GM13977 (cell line): Measurements from ENCODE around the gene SLC16A11.

Experiments
- DNase-seq: peaks from one replicate; pipeline ENCODE4 v3.0.0; 2012; ENCODE audit warnings: low spot score
- CTCF ChIP-seq: IDR thresholded peaks from 2 replicates; pipeline ENCODE4 v1.5.1; 2012; ENCODE audit warnings: mild to moderate bottlenecking, control low read depth; ENCODE audit not compliant: insufficient read depth; ENCODE audit errors: extremely low read depth, missing control alignments
- in situ Hi-C: fragments of 300-500 bp; cut with MboI; formaldehyde crosslinking; loops from one replicate; pipeline ENCODE4 v1.12.0; 2022; ENCODE audit warnings: low sequenced_read_pairs, low pct_unique_long_range_greater_than_20kb, mixed read lengths, inconsistent platforms; ENCODE audit not compliant: unreplicated experiment

Gene SLC16A11

GRCh38 chr17:7070712-7071111 is 26.8 kb upstream of the SLC16A11 start:
- DNase-seq = no peak
- TF ChIP-seq CTCF = no peak
- in situ Hi-C loops = no loop called here

- in situ Hi-C loops = no loop called here
- DNase-seq = no peak
Measured at GRCh38 chr17:7068268-7068667, 24.4 kb upstream of the SLC16A11 start.

GRCh38 chr17:7067198-7067597 is 23.3 kb upstream of the SLC16A11 start:
- in situ Hi-C loops = no loop called here
- TF ChIP-seq CTCF = no peak
- no peak for DNase-seq

More at GRCh38 chr17:7068268-7068667, 24.4 kb upstream of the SLC16A11 start:
- TF ChIP-seq CTCF = no peak

- no peak for DNase-seq
- in situ Hi-C loops = no loop called here
Measured at GRCh38 chr17:7064261-7064660, 20.4 kb upstream of the SLC16A11 start.

GRCh38 chr17:7063518-7064094 is 19.7 kb upstream of the SLC16A11 start:
- TF ChIP-seq CTCF = no peak
- DNase-seq = no peak
- in situ Hi-C loops = no loop called here

More at GRCh38 chr17:7064261-7064660, 20.4 kb upstream of the SLC16A11 start:
- no peak for TF ChIP-seq CTCF

GRCh38 chr17:7060165-7060891 is 16.4 kb upstream of the SLC16A11 start:
- in situ Hi-C loops = no loop called here
- TF ChIP-seq CTCF = no peak
- DNase-seq = no peak
